Naive thymus-derived CD8-positive, alpha-beta T cell (primary cell): ENCODE data around the gene FOXP2. TPM values are rescaled to one million over a fixed set of nuclear protein-coding genes. Genes with fewer than 3 reads are reported as not detected.

Source experiments
- microRNA-seq: library from miRNA; unstranded; fragments of <30 nt; microRNA quantifications from one replicate; pipeline ENCODE4 v1.2.0, GENCODE V29; 2022; ENCODE audit warnings: borderline microRNAs expressed
- polyA plus RNA-seq, 3 donors: library from polyadenylated mRNA; unstranded; fragments of 300-500 nt; fragmentation: Illumina TruSeq; gene quantifications; one replicate each; pipeline ENCODE4 v1.2.3, GENCODE V29; 2021
- total RNA-seq, 8 experiments: library from RNA in 2 of 8; stranded (reverse) in 2 of 8; gene quantifications; one replicate each; pipeline ENCODE4 v1.2.3 and lab custom pipeline; 2021 to 2026

Gene FOXP2
- total and polyA plus RNA-seq, 5 experiments from 2014 or later, result not detected

Small RNA genes within 50 kb of the gene (microRNA-seq; reads per million reads assigned to microRNA genes)
- gene MIR3666, result not detected
